Measurements from ENCODE around the gene EPB41L2. TPM values are rescaled to one million over a fixed set of nuclear protein-coding genes. Genes with fewer than 3 reads are reported as not detected.

EPB41L2 gene
- total RNA-seq, 4 donors from 2014 or later = 57.2 to 116 (median 85.2) TPM

- WGBS, 2 donors (ENCODE audit: low coverage in 1 of 2) = 5 to 12% methylated on average over 2 of the region's 2 CpGs
Measured at GRCh38 chr6:130895516-130895915, 167.5 kb downstream of the EPB41L2 start.

GRCh38 chr6:130893766-130894165 lies 169.3 kb downstream of the EPB41L2 start:
- no peak for ATAC-seq
- H3K36me3 ChIP-seq = peaks cover 0 to 59% of the 10 kb centered on the region in 2 donors
- no peak overlapping the region for H3K27ac ChIP-seq
- TF ChIP-seq POLR2AphosphoS5 (IDR thresholded peaks at IDR 0.05) (no peak), CTCF (IDR thresholded peaks at IDR 0.05) (no peak), POLR2A (IDR thresholded peaks at IDR 0.05) (no peak), EP300 (IDR thresholded peaks at IDR 0.05) (no peak)
- H3K4me1 ChIP-seq = peaks cover 0 to 11% (median 0%) of the 10 kb centered on the region in 3 donors
- 73 to 76% methylated on average over 2 of the region's 2 CpGs for WGBS, 2 donors (ENCODE audit: low coverage in 1 of 2)
- no peak overlapping the region for H3K4me3 ChIP-seq
- no peaks in the 10 kb centered on the region for H3K9me3 ChIP-seq
- H3K27me3 ChIP-seq = no peaks in the 10 kb centered on the region

More at GRCh38 chr6:130895516-130895915, 167.5 kb downstream of the EPB41L2 start:
- Histone ChIP-seq H3K4me1 (peaks cover 0 to 6% (median 0%) of the 10 kb centered on the region in 3 donors), H3K36me3 (peaks cover 0 to 63% of the 10 kb centered on the region in 2 donors), H3K4me3 (no peak overlapping the region), H3K27me3 (no peaks in the 10 kb centered on the region), H3K9me3 (no peaks in the 10 kb centered on the region), H3K27ac (no peak overlapping the region)
- no peak for ATAC-seq
- no peak for TF ChIP-seq POLR2A (IDR thresholded peaks at IDR 0.05)
- no peak for TF ChIP-seq CTCF (IDR thresholded peaks at IDR 0.05)
- TF ChIP-seq EP300 (IDR thresholded peaks at IDR 0.05) = no peak
- no peak for TF ChIP-seq POLR2AphosphoS5 (IDR thresholded peaks at IDR 0.05)

GRCh38 chr6:130893277-130893676 lies 169.8 kb downstream of the EPB41L2 start:
- WGBS, 2 donors (ENCODE audit: low coverage in 1 of 2) = 56% methylated on average over 2 of the region's 2 CpGs; no CpG with 5 or more reads in 1 of the 2 donors
- Histone ChIP-seq H3K36me3 (peaks cover 0 to 54% of the 10 kb centered on the region in 2 donors), H3K9me3 (no peaks in the 10 kb centered on the region), H3K27me3 (no peaks in the 10 kb centered on the region), H3K27ac (no peak overlapping the region), H3K4me1 (peaks cover 0 to 11% (median 0%) of the 10 kb centered on the region in 3 donors), H3K4me3 (no peak overlapping the region)
- no peak for TF ChIP-seq CTCF (IDR thresholded peaks at IDR 0.05)
- no peak for TF ChIP-seq POLR2A (IDR thresholded peaks at IDR 0.05)
- no peak for TF ChIP-seq EP300 (IDR thresholded peaks at IDR 0.05)
- TF ChIP-seq POLR2AphosphoS5 (IDR thresholded peaks at IDR 0.05) = no peak
- ATAC-seq = no peak

GRCh38 chr6:130890521-130890971 lies 172.5 kb downstream of the EPB41L2 start:
- peaks cover 0 to 11% (median 0%) of the 10 kb centered on the region in 3 donors for H3K4me1 ChIP-seq
- H3K36me3 ChIP-seq = peaks cover 0 to 53% of the 10 kb centered on the region in 2 donors
- ATAC-seq = no peak
- no peak overlapping the region for H3K4me3 ChIP-seq
- H3K27ac ChIP-seq = peak overlapping the region in 1 of 4 donors; percentile 10
- 35 to 67% methylated on average over 2 of the region's 2 CpGs for WGBS, 2 donors (ENCODE audit: low coverage in 1 of 2)
- TF ChIP-seq POLR2AphosphoS5 (IDR thresholded peaks at IDR 0.05) (peak; percentile 52), CTCF (IDR thresholded peaks at IDR 0.05) (no peak), POLR2A (IDR thresholded peaks at IDR 0.05) (no peak)
- H3K27me3 ChIP-seq = no peaks in the 10 kb centered on the region
- no peaks in the 10 kb centered on the region for H3K9me3 ChIP-seq

- Histone ChIP-seq H3K27me3 (no peaks in the 10 kb centered on the region), H3K9me3 (no peaks in the 10 kb centered on the region), H3K27ac (no peak overlapping the region), H3K4me1 (peaks cover 0 to 11% (median 0%) of the 10 kb centered on the region in 3 donors), H3K36me3 (peaks cover 0 to 48% of the 10 kb centered on the region in 2 donors), H3K4me3 (no peak overlapping the region)
- TF ChIP-seq EP300 (IDR thresholded peaks at IDR 0.05) (no peak), POLR2AphosphoS5 (IDR thresholded peaks at IDR 0.05) (no peak), POLR2A (IDR thresholded peaks at IDR 0.05) (no peak), CTCF (IDR thresholded peaks at IDR 0.05) (no peak)
- WGBS, 2 donors (ENCODE audit: low coverage in 1 of 2) = 90 to 97% methylated on average over 2 of the region's 2 CpGs
- no peak for ATAC-seq
Measured at GRCh38 chr6:130889423-130889822, 173.6 kb downstream of the EPB41L2 start.
